ENCODE measurements around the gene CD74. TPM values are rescaled to one million over a fixed set of nuclear protein-coding genes. Genes with fewer than 3 reads are reported as not detected.

The CD74 gene
- total and polyA plus RNA-seq, 10 of the 15 experiments (the other 5 are each of a cell fraction or from before 2014, with no cell fraction given), result 1,387 to 11,063 (median 3,922) TPM

- TF ChIP-seq PRDM15 (CRISPR knock-in tag; IDR thresholded peaks at IDR 0.05) (no peak), CHD1 (IDR thresholded peaks at IDR 0.05; ENCODE audit: low read depth, low read length) (no peak), MTA3 (IDR thresholded peaks at IDR 0.05; ENCODE audit: borderline replicate concordance, low read length) (no peak), MEF2B (IDR thresholded peaks at IDR 0.05; ENCODE audit: partially characterized antibody, poor library complexity, severe bottlenecking) (no peak), YY1 (IDR thresholded peaks at IDR 0.05; ENCODE audit: low read depth, low read length) (peak; percentile 11; the same call in 1 of the 2 replicates), MAX (IDR thresholded peaks at IDR 0.05; ENCODE audit: low read depth, low read length) (peak; percentile 40), POLR2AphosphoS5 (IDR thresholded peaks at IDR 0.05; ENCODE audit: low read length) (peak; percentile 68), EP300 (IDR thresholded peaks at IDR 0.05; ENCODE audit: borderline replicate concordance in 1 of 2, control insufficient read depth in 1 of 2, low read depth in 2 of 2, low read length in 2 of 2) (no peak), SIN3A (IDR thresholded peaks at IDR 0.05; ENCODE audit: low read depth, low read length) (peak; percentile 90; the same call in 1 of the 2 replicates), JUND (IDR thresholded peaks at IDR 0.05; ENCODE audit: low read depth, low read length) (no peak), E2F8 (IDR thresholded peaks at IDR 0.05; ENCODE audit: low read depth, partially characterized antibody) (no peak), HDAC6 (IDR thresholded peaks at IDR 0.05; ENCODE audit: unreplicated experiment) (no peak), JUNB (IDR thresholded peaks at IDR 0.05) (no peak), ZBTB33 (IDR thresholded peaks at IDR 0.05) (no peak), POLR2AphosphoS2 (IDR thresholded peaks at IDR 0.05; ENCODE audit: low read depth, low read length) (no peak), MYC (IDR thresholded peaks at IDR 0.05; ENCODE audit: insufficient read depth, insufficient read length, insufficient replicate concordance, low read length, severe bottlenecking) (peak; percentile 76), IKZF2 (IDR thresholded peaks at IDR 0.05) (no peak), HCFC1 (IDR thresholded peaks at IDR 0.05; ENCODE audit: low read length) (peak; percentile 89), EZH2 (IDR thresholded peaks at IDR 0.05; ENCODE audit: borderline replicate concordance, control insufficient read depth, low read depth, low read length) (no peak), CBX3 (IDR thresholded peaks at IDR 0.05; ENCODE audit: borderline replicate concordance, low read depth) (no peak)
These were observed 55.1 kb downstream of the CD74 start, which contains the start of gene TCOF1 (continued) for GRCh38 chr5:150357326-150358260.

Data from GM12878 (cell line).